Smooth muscle cell (in vitro differentiated cells): ENCODE results near the gene TMC4. TPM values are rescaled to one million over a fixed set of nuclear protein-coding genes. Genes with fewer than 3 reads are reported as not detected.
"Not testable (repeated sequence)": the region's sequence is repeated elsewhere in the genome, so short reads cannot be mapped to it uniquely, and the experiment has no call there.

ENCODE experiments used
- DNase-seq: peaks from one replicate; lab custom pipeline; 2025; ENCODE audit not compliant: unreplicated experiment; lab: John Stamatoyannopoulos, UW
- H2AFZ ChIP-seq: fragments of 200-600 bp; sonication (generic); 2 replicates; pipeline ENCODE4 v1.6.0; 2016; ENCODE audit warnings: antibody characterized with exemption, low read depth, mild to moderate bottlenecking
- H3F3A ChIP-seq: fragments of 200-600 bp; sonication (generic); 2 replicates; pipeline ENCODE4 v1.6.0; 2017; ENCODE audit warnings: antibody characterized with exemption, low read depth
- H3K27ac ChIP-seq: fragments of 200-600 bp; sonication (generic); 2 replicates; pipeline ENCODE4 v1.5.1; 2016; ENCODE audit warnings: low read depth, mild to moderate bottlenecking
- H3K27me3 ChIP-seq: fragments of 200-600 bp; sonication (generic); 2 replicates; pipeline ENCODE4 v1.6.1; 2016; ENCODE audit warnings: low read depth, mild to moderate bottlenecking
- H3K36me3 ChIP-seq: fragments of 200-600 bp; sonication (generic); 2 replicates; pipeline ENCODE4 v1.5.1; 2016; ENCODE audit warnings: low read depth
- H3K4me1 ChIP-seq: fragments of 200-600 bp; sonication (generic); 2 replicates; pipeline ENCODE4 v1.5.1; 2016; ENCODE audit warnings: low read depth
- H3K4me2 ChIP-seq: fragments of 200-600 bp; sonication (generic); 2 replicates; pipeline ENCODE4 v1.6.0; 2016; ENCODE audit warnings: mild to moderate bottlenecking
- H3K4me3 ChIP-seq: fragments of 200-600 bp; sonication (generic); 2 replicates; pipeline ENCODE4 v1.5.1; 2016; ENCODE audit warnings: mild to moderate bottlenecking
- H3K79me2 ChIP-seq: fragments of 200-600 bp; sonication (generic); 2 replicates; pipeline ENCODE4 v1.6.0; 2016; ENCODE audit warnings: low read depth, mild to moderate bottlenecking
- H3K9ac ChIP-seq: fragments of 200-600 bp; sonication (generic); 2 replicates; pipeline ENCODE4 v1.6.0; 2016; ENCODE audit warnings: low read depth
- H3K9me3 ChIP-seq: fragments of 200-600 bp; sonication (generic); replicated peaks from 2 replicates; pipeline ENCODE4 v1.5.1; 2016; ENCODE audit warnings: low read depth
- H4K20me1 ChIP-seq: fragments of 200-600 bp; sonication (generic); 2 replicates; pipeline ENCODE4 v1.6.0; 2016; ENCODE audit warnings: low read depth
- CTCF ChIP-seq: fragments of 200-600 bp; sonication (generic); IDR thresholded peaks from 2 replicates; pipeline ENCODE4 v1.5.1; 2017; ENCODE audit warnings: borderline replicate concordance, mild to moderate bottlenecking, antibody characterized with exemption; ENCODE audit not compliant: insufficient read depth, poor library complexity, severe bottlenecking
- WGBS: methylation state at CpG from one replicate; pipeline ENCODE4 v1.1.7; 2016; ENCODE audit warnings: low lambda C conversion rate; 5-methylcytosine and 5-hydroxymethylcytosine counted together
- polyA plus RNA-seq: library from polyadenylated mRNA; unstranded; fragments of >200 nt; fragmentation: Nextera tagmentation; extraction: Ambion mirVana; gene quantifications from 2 replicates; pipeline ENCODE4 v1.2.1, GENCODE V29; 2016
- total RNA-seq: library from RNA; depleted of rRNA; stranded (reverse); fragments of >200 nt; gene quantifications from 2 replicates; pipeline ENCODE4 v1.2.3, GENCODE V29; 2014

TMC4 gene
- total and polyA plus RNA-seq, 2 experiments from 2014 or later, result 5.9 to 6.7 TPM

GRCh38 chr19:54196536-54196935 is 23.6 kb upstream of the TMC4 start:
- Histone ChIP-seq H3K4me1 (peaks cover 3% of the 10 kb centered on the region), H3K79me2 (peaks cover 26% of the 10 kb centered on the region), H3K9me3 (no peaks in the 10 kb centered on the region), H3K27ac (no peak overlapping the region), H4K20me1 (peaks cover 6% of the 10 kb centered on the region), H3K4me3 (no peak overlapping the region), H3K36me3 (no peaks in the 10 kb centered on the region), H3K27me3 (no peaks in the 10 kb centered on the region), H3K4me2 (no peak overlapping the region), H3K9ac (no peak overlapping the region), H2AFZ (no peak overlapping the region), H3F3A (peaks cover 18% of the 10 kb centered on the region)
- no peak for TF ChIP-seq CTCF
- no peak for DNase-seq
- WGBS, result 96% methylated on average over 7 of the region's 7 CpGs

- not testable (repeated sequence) for H3K27ac ChIP-seq, H3K36me3 ChIP-seq, DNase-seq, H3K9ac ChIP-seq, H3K4me1 ChIP-seq, H3K9me3 ChIP-seq, H4K20me1 ChIP-seq, H3K27me3 ChIP-seq, H3K4me2 ChIP-seq, H3K4me3 ChIP-seq, H2AFZ ChIP-seq
- Histone ChIP-seq H3K79me2 (peaks cover 18% of the 10 kb centered on the region), H3F3A (peaks cover 16% of the 10 kb centered on the region)
- WGBS, result 97% methylated on average over 12 of the region's 12 CpGs
These were observed 21.5 kb upstream of the TMC4 start for GRCh38 chr19:54194463-54194862.

- H2AFZ ChIP-seq, result no peak overlapping the region
- H3F3A ChIP-seq, result peaks cover 11% of the 10 kb centered on the region
- H3K4me3 ChIP-seq, result no peak overlapping the region
- no peaks in the 10 kb centered on the region for H3K9me3 ChIP-seq
- no peaks in the 10 kb centered on the region for H3K36me3 ChIP-seq
- H3K27ac ChIP-seq, result no peak overlapping the region
- TF ChIP-seq CTCF, result no peak
- H3K27me3 ChIP-seq, result no peaks in the 10 kb centered on the region
- peaks cover 5% of the 10 kb centered on the region for H3K4me1 ChIP-seq
- 97% methylated on average over 11 of the region's 11 CpGs for WGBS
- DNase-seq, result no peak
- H3K79me2 ChIP-seq, result peaks cover 25% of the 10 kb centered on the region
- no peak overlapping the region for H3K9ac ChIP-seq
- H3K4me2 ChIP-seq, result no peak overlapping the region
- peaks cover 4% of the 10 kb centered on the region for H4K20me1 ChIP-seq
These were observed 20.1 kb upstream of the TMC4 start for GRCh38 chr19:54193011-54193410.

GRCh38 chr19:54191811-54192453 is 19.0 kb upstream of the TMC4 start:
- Histone ChIP-seq H3K9me3 (no peaks in the 10 kb centered on the region), H3K79me2 (peaks cover 32% of the 10 kb centered on the region), H3K9ac (peak overlapping the region; percentile 96), H3K4me2 (peak overlapping the region; percentile 84), H4K20me1 (peaks cover 9% of the 10 kb centered on the region), H3K27me3 (no peaks in the 10 kb centered on the region), H3F3A (peaks cover 11% of the 10 kb centered on the region), H3K27ac (peak overlapping the region; percentile 98), H3K4me1 (peaks cover 6% of the 10 kb centered on the region), H3K4me3 (peak overlapping the region; percentile 78), H2AFZ (peak overlapping the region; percentile 39), H3K36me3 (no peaks in the 10 kb centered on the region)
- WGBS, result 56% methylated on average over 19 of the region's 19 CpGs
- DNase-seq, result no peak
- TF ChIP-seq CTCF, result no peak
